22Rv1 (cell line): ENCODE measurements around the gene MAP1B.

Experiments
- CTCF ChIP-seq: fragments of 450-650 bp; IDR thresholded peaks from 2 replicates; pipeline ENCODE4 v1.5.1; 2017; ENCODE audit warnings: mild to moderate bottlenecking
- ZFX ChIP-seq: fragments of 450-650 bp; IDR thresholded peaks from 2 replicates; pipeline ENCODE4 v1.6.1; 2017; ENCODE audit warnings: antibody characterized with exemption, borderline replicate concordance

- TF ChIP-seq CTCF (no peak), ZFX (no peak)
Measured at GRCh38 chr5:72074251-72074650, 33.0 kb upstream of the MAP1B start.
